NB4 (cell line): Measurements from ENCODE around the gene SETD3.

Experiments used
- DNase-seq: peaks from one replicate; pipeline ENCODE4 v3.0.0; 2010; ENCODE audit warnings: low read depth
- H3K4me3 ChIP-seq: one replicate; pipeline ENCODE4 v1.5.1; 2011; ENCODE audit warnings: mild to moderate bottlenecking, low read depth, low read length, moderate library complexity
- MYC ChIP-seq: IDR thresholded peaks from 2 replicates; pipeline ENCODE4 v1.6.1; 2011; ENCODE audit warnings: low read depth, low read length
- POLR2A ChIP-seq: IDR thresholded peaks from 2 replicates; pipeline ENCODE4 v1.6.1; 2011; ENCODE audit warnings: mild to moderate bottlenecking; ENCODE audit not compliant: insufficient read length; ENCODE audit errors: extremely low read depth
- TF ChIP-seq, protein P1 (sequence below): IDR thresholded peaks from 2 replicates; pipeline ENCODE4 v1.6.1; 2011; ENCODE audit warnings: low read depth, low read length
- TF ChIP-seq, protein P2 (sequence below): IDR thresholded peaks from one replicate; pipeline ENCODE4 v1.5.1; 2012; ENCODE audit warnings: low read depth, low read length

The SETD3 gene

DNA sequence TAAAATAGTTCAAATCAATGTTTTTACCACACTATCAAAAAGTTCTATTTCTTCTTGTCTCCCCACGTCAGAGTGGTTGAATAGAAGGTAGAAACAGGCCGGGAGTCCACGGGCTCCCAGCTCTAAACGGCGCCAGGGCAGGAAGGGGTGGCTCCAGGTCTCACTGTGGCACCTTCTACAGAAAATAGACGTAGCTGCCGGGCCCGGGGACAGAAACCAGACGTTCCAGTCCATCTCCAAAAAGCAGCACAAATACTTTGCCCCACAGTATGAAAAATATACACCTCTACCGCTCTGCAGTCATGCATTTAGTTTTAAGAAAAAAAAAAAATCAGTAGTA, 31.4 kb upstream of the SETD3 start:
- DNase-seq, result no peak
- H3K4me3 ChIP-seq, result no peak overlapping the region
- no peak for TF ChIP-seq POLR2A
- TF ChIP-seq, protein P1, sequence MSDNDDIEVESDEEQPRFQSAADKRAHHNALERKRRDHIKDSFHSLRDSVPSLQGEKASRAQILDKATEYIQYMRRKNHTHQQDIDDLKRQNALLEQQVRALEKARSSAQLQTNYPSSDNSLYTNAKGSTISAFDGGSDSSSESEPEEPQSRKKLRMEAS, result no peak
- no peak for TF ChIP-seq MYC
- TF ChIP-seq, protein P2, sequence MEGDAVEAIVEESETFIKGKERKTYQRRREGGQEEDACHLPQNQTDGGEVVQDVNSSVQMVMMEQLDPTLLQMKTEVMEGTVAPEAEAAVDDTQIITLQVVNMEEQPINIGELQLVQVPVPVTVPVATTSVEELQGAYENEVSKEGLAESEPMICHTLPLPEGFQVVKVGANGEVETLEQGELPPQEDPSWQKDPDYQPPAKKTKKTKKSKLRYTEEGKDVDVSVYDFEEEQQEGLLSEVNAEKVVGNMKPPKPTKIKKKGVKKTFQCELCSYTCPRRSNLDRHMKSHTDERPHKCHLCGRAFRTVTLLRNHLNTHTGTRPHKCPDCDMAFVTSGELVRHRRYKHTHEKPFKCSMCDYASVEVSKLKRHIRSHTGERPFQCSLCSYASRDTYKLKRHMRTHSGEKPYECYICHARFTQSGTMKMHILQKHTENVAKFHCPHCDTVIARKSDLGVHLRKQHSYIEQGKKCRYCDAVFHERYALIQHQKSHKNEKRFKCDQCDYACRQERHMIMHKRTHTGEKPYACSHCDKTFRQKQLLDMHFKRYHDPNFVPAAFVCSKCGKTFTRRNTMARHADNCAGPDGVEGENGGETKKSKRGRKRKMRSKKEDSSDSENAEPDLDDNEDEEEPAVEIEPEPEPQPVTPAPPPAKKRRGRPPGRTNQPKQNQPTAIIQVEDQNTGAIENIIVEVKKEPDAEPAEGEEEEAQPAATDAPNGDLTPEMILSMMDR, result no peak

DNA sequence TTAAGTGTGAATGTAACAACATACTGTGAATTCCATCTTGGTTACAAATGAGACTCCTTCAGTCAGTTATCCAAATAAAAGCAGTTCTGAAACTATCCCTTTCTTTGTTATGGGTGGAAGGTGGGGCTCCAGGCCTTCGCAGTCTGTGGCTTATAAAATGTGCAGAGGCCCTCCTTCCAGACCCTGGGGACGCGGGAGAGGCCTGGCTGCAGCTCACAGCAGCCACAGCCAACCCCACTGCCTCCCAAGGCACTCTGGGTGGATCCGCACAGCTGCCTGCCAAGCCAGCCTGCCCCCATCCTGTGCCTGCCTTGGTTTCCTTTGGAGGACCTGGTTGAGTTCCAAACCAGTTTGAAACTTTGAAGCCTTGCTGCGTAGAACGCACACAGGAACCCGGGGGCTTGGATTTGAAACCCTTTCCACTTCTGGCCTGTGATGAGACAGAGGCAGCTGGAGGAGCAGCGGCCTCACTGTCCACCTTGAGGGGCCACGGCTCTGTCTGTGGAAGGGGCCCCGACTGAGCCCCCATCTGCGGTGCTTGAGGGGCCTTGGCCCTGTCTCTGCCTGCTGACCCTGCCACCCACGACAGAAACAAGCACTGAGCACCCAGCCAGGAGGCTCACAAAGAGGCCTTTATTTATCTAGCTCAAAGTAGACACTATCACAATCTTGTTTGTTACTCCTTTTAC, 30.9 kb upstream of the SETD3 start:
- no peak for DNase-seq
- TF ChIP-seq, protein P1, result no peak
- TF ChIP-seq POLR2A (no peak), MYC (no peak)
- TF ChIP-seq, protein P2, result no peak
- H3K4me3 ChIP-seq, result no peak overlapping the region

DNA sequence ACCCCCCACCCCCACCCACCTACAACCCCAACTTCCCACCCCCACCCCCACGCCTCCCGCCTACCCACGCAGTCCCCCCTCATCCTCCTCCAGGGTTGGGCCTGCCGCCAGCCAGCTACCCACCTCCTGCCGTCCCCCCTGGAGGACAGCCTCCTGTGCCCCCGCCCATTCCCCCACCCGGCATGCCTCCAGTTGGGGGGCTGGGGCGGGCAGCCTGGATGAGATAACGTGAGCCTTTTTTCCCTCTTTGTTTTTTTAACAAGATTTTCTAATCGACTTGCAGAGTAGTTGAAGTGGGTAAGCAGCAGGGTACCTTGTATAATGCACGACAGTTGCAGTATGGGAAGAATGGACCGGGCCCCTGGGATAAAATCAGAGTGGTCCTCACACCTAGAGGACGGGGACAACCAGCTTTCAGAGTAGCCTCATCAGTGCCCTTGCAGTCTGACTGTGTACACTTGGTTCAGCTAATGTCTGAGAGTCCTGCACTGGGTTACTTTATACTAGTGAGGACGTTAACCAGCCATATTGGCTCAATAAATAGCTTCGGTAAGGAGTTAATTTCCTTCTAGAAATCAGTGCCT, 30.0 kb upstream of the SETD3 start:
- no peak for DNase-seq
- no peak overlapping the region for H3K4me3 ChIP-seq
- TF ChIP-seq MYC (no peak), POLR2A (no peak)
- TF ChIP-seq, protein P2, result no peak
- TF ChIP-seq, protein P1, result no peak

DNA sequence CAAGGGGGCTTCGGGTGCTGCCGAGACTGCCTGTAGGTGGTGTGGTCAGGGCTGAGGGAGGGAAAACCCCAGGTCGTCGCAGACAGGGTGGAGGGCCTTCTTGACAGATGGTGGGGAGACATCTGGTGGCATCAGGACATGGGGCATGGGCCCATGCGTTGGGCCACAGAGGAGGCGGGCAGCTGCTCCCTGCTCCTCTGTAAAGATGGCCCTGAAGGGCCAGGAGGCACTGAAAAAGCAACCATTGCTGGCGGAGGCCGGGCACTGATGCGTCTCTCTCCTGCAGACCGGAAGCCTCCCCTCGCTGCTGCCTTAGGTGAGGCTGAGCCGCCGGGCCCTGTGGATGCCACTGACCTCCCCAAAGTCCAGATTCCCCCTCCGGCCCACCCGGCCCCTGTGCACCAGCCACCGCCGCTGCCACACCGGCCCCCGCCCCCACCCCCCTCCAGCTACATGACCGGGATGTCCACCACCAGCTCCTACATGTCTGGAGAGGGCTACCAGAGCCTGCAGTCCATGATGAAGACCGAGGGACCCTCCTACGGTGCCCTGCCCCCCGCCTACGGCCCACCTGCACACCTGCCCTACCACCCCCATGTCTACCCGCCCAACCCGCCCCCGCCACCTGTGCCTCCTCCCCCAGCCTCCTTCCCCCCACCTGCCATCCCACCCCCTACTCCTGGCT, 29.4 kb upstream of the SETD3 start:
- no peak overlapping the region for H3K4me3 ChIP-seq

DNA sequence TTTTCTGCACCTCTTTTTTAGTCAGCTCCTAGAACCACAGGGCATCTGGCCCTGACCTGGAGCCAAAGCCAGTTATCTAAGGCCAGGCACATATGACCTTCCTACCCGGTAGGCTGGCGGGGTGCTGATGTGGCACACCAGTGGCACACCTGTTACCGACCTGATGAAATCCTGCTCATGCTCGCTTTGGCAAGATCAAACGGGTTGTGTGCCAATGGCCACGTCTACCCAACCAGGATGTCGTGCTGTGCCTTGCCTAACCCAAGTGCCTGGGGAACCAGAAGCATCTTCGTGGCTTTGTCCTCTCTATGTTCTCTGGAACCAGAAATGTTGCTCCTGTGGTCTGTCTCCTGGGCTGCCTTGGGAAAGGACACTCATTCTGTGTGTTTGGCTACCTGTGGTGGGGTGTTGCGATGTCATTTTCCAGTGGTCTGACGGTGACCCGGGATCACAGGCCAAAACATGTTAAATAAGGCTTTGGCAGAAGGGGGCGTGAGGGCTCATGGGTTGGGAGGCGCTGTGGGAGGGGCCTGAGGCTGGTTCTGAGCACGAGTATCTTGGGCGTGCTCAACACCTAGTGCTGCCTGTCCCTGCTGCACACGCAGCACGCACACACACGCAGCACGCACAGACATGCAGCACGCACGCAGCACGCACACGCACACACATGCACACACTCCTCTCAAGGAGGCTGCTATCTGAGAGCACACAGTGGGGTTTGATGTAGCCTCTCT, 28.4 kb upstream of the SETD3 start:
- TF ChIP-seq MYC (no peak), POLR2A (no peak)
- TF ChIP-seq, protein P2, result no peak
- TF ChIP-seq, protein P1, result no peak
- no peak overlapping the region for H3K4me3 ChIP-seq
- DNase-seq, result no peak

More for the DNA sequence above, 29.4 kb upstream of the SETD3 start:
- DNase-seq, result no peak
- no peak for TF ChIP-seq MYC
- TF ChIP-seq, protein P2, result no peak
- TF ChIP-seq POLR2A, result no peak
- TF ChIP-seq, protein P1, result no peak
